ENCODE data around the gene METTL9.

METTL9 gene

DNA sequence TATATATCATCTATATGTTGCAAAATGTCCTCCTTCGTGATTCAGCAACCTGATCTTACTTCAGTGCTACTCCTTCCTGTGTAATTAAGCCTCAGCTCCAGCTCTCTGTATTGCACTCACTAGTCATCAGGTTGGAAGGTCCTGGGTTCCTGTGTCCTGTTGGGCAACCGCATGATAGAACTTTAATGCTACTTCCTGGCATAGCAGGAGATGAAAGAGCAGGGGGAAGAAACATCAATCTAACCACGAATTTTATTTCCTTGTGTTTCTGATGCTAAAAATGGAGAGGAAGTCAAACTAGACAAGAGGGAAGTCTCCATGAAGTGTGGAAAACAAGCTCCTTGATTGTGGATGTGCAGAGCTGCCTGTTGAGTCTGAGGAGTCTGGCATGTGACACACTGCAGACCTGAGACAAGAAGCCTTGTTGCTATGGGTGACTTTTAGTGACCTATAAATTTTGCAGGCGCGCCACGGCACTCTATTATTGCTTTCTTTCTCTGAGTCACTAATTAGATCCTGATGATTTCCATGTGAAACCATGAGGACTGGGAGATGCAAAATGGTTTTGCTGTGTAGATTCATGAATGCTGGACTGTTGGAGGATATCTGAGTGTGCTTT is 27.4 kb downstream of the METTL9 start:
- TF ChIP-seq, protein P1, sequence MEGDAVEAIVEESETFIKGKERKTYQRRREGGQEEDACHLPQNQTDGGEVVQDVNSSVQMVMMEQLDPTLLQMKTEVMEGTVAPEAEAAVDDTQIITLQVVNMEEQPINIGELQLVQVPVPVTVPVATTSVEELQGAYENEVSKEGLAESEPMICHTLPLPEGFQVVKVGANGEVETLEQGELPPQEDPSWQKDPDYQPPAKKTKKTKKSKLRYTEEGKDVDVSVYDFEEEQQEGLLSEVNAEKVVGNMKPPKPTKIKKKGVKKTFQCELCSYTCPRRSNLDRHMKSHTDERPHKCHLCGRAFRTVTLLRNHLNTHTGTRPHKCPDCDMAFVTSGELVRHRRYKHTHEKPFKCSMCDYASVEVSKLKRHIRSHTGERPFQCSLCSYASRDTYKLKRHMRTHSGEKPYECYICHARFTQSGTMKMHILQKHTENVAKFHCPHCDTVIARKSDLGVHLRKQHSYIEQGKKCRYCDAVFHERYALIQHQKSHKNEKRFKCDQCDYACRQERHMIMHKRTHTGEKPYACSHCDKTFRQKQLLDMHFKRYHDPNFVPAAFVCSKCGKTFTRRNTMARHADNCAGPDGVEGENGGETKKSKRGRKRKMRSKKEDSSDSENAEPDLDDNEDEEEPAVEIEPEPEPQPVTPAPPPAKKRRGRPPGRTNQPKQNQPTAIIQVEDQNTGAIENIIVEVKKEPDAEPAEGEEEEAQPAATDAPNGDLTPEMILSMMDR (IDR thresholded peaks at IDR 0.05), result no peak

DNA sequence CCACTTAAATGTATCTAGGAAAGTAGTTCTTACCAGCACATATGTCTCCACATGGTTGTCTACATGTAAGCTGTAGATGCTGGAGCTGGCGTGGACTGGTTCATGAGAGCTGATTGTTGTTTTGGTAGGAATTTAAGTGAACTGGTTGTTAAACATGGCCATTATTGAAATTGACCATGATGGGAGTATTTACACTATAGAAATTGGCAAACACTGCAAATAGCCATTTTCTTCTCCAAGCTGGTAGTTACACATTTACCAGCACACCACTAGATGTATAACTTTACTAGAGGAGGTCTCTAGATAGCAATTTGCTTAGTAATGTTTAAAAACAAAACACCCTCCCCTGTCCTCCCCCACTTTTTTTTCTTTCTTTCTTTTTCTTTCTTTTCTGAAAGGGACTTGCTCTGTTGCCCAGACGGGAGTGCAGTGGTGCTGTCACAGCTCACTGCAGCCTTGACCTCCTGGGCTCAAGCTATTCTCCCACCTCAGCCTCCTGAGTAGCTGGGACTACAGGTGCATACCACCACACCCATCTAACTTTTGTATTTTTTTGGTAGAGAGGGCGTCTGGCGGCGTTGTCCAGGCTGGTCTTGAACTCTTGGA is 28.8 kb downstream of the METTL9 start:
- TF ChIP-seq, protein P1 (IDR thresholded peaks at IDR 0.05), result no peak

DNA sequence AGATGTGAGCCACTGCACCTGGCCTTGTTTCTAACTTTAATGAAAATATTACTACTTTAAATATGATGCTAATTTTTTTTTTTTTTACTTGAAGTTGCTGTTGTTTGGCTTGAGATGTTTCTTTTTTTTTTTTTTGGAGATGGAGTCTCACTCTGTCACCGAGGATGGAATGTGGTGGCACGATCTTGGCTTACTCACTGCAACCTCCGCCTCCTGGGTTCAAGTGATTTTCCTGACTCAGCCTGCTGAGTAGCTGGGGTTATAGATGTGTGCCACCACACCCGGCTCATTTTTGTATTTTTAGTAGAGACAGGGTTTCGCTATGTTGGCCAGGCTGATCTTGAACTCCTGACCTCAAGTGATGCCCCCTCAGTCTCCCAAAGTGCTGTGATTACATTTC is 29.4 kb downstream of the METTL9 start:
- TF ChIP-seq, protein P1 (IDR thresholded peaks at IDR 0.05), result no peak

DNA sequence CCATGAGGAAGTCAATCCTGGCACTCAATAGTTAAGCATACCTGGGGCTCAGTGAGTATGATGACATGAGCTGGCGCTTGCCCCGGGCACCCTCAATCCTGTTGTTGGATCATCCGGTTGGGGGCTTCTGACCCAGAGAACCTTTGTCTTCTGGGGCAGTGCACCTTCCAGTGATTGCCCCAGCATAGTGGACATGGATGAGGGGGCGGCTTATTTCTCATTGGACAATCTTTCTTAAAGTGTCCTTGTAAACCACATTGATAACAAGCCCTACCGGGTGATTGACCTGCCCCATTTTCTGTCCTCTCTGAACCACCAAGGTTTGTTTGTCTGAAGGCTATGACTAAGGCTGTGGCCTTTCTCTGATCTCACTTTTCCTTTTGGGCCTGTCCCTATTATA is 34.8 kb downstream of the METTL9 start:
- TF ChIP-seq, protein P1 (IDR thresholded peaks at IDR 0.05), result no peak

DNA sequence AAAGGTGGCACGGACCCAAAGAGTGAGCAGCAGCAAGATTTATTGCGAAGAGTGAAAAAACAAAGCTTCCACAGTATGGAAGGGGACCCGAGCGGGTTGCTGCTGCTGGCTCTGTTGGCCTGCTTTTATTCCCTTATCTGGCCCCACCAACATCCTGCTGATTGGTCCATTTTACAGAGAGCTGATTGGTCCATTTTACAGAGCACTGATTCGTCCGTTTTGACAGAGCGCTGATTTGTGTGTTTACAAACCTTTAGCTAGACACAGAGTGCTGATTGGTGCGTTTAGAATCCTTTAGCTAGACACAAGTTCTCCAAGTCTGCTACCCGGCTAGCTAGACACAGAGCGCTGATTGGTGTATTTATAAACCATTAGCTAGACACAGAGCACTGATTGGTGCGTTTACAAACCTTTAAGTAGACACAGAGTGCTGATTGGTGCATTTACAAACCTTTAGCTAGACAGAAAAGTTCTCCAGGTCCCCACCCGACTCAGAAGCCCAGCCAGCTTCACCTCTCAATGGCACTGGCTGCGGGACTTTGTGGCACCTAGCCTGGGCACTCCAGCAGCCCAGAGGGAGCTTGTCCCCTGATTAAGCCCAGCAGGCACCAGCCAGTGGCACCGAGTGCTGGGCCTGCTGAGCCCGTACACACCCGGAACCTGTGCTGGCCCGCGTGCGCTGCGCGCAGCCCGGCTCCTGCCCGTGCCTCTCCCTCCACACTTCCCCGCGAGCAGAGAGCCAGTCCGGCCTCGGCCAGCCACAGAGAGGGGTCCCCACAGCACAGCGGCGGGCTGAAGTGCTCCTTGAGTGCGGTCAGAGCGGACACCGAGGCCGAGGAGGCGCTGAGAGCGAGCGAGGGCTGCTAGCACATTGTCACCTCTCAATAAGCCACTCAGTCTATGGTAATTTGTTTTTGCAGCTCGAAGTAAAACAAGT is 37.9 kb downstream of the METTL9 start:
- TF ChIP-seq, protein P1 (IDR thresholded peaks at IDR 0.05), result no peak

DNA sequence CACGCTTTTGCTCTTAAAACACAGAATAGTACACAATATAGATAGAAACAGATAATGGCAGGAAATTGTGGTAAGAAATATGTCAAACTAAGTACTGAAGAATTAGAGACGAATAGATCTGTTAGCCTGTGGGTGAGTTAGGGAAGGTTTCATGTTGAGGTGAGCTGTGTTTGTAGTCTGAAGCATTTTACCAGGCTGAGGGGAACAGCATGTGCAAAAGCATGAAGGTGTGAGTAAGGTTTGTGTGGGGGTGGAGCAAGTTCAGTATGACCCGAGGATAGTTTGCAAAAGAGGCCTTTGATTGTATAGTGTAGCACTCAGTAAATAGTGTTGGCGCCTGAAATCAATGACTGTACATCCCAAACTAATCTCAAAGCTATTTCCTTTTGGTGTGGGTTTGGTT is 39.2 kb downstream of the METTL9 start:
- TF ChIP-seq, protein P1 (IDR thresholded peaks at IDR 0.05), result no peak

DNA sequence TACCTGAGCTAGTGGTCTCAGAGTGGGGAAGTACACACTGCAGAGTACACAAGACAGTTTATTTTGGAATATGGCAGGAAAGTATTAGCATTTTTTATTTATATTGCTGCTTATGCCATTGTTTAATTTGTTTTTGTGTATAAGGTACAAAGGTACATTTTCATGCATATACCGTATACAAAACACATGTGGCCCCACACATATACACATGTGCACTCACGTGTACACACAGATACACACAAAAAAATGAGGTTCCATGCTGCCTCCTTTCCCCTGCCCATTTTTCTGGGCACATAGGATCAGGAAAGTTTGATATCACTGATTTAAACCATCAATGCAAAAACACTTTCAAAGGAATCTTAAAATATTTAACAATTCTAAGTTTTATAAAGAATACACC is 40.1 kb downstream of the METTL9 start:
- TF ChIP-seq, protein P1 (IDR thresholded peaks at IDR 0.05), result no peak
